ENCODE measurements around the gene TXNDC17. TPM values are rescaled to one million over a fixed set of nuclear protein-coding genes. Genes with fewer than 3 reads are reported as not detected.

TXNDC17 gene
- total and polyA plus RNA-seq, 3 donors from 2014 or later, result 101 to 119 (median 119) TPM

DNA sequence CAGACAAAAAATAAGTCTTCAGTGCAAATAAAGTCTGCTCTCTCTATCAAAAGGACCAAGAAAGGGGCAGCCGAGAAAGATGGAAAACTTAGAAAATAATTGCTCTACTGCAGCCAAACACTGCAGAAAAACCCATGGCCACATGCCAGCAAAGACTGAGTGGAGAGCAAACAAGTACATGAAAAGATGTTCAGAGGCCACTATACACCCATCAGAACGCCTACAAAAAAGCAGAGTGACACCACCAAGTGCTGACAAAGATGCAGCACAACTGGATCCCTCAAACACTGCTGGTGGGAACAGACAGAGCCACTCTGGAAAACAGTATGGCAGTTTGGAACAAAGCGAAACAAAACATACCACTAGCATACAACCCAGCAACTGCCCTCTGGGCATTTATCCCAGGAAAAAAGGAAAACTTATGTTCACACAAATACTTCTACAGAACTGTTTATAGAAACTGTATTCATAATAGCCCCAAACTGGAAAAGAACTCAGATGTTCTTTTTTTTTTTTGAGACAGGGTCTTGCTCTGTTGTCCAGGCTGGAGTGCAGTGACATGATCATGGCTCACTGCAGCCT lies 37.0 kb upstream of the TXNDC17 start:
- no peaks in the 10 kb centered on the region for H3K27me3 ChIP-seq
- no peaks in the 10 kb centered on the region for H3K4me1 ChIP-seq
- 67 to 77% methylated on average over 3 of the region's 3 CpGs for WGBS, 2 donors
- intact Hi-C loops (cut with DNase I; ENCODE audit: low total_unique reads), result no loop called here
- no peak overlapping the region for H3K4me3 ChIP-seq
- H3K27ac ChIP-seq, result no peak overlapping the region
- TF ChIP-seq, protein P1, sequence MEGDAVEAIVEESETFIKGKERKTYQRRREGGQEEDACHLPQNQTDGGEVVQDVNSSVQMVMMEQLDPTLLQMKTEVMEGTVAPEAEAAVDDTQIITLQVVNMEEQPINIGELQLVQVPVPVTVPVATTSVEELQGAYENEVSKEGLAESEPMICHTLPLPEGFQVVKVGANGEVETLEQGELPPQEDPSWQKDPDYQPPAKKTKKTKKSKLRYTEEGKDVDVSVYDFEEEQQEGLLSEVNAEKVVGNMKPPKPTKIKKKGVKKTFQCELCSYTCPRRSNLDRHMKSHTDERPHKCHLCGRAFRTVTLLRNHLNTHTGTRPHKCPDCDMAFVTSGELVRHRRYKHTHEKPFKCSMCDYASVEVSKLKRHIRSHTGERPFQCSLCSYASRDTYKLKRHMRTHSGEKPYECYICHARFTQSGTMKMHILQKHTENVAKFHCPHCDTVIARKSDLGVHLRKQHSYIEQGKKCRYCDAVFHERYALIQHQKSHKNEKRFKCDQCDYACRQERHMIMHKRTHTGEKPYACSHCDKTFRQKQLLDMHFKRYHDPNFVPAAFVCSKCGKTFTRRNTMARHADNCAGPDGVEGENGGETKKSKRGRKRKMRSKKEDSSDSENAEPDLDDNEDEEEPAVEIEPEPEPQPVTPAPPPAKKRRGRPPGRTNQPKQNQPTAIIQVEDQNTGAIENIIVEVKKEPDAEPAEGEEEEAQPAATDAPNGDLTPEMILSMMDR (IDR thresholded peaks at IDR 0.05), result no peak
- TF ChIP-seq POLR2A (IDR thresholded peaks at IDR 0.05), result no peak
- H3K9me3 ChIP-seq, result no peaks in the 10 kb centered on the region
- no peaks in the 10 kb centered on the region for H3K36me3 ChIP-seq (ENCODE audit: low read depth, missing control alignments)
- peak; percentile 64 for DNase-seq

GRCh38 chr17:6605142-6605541 lies 35.7 kb upstream of the TXNDC17 start:
- H3K9me3 ChIP-seq, result no peaks in the 10 kb centered on the region
- no peaks in the 10 kb centered on the region for H3K36me3 ChIP-seq (ENCODE audit: low read depth, missing control alignments)
- no peaks in the 10 kb centered on the region for H3K4me1 ChIP-seq
- no peaks in the 10 kb centered on the region for H3K27me3 ChIP-seq
- no peak overlapping the region for H3K27ac ChIP-seq
- intact Hi-C loops (cut with DNase I; ENCODE audit: low total_unique reads), result no loop called here
- DNase-seq, result no peak
- WGBS, 2 donors, result 86 to 100% methylated on average over 6 of the region's 6 CpGs
- TF ChIP-seq, protein P1 (IDR thresholded peaks at IDR 0.05), result no peak
- TF ChIP-seq POLR2A (IDR thresholded peaks at IDR 0.05), result no peak
- no peak overlapping the region for H3K4me3 ChIP-seq

GRCh38 chr17:6608321-6608720 lies 32.5 kb upstream of the TXNDC17 start:
- no peaks in the 10 kb centered on the region for H3K9me3 ChIP-seq
- H3K27me3 ChIP-seq, result no peaks in the 10 kb centered on the region
- 94 to 98% methylated on average over 3 of the region's 3 CpGs for WGBS, 2 donors
- intact Hi-C loops (cut with DNase I; ENCODE audit: low total_unique reads), result no loop called here
- TF ChIP-seq POLR2A (IDR thresholded peaks at IDR 0.05), result no peak
- TF ChIP-seq, protein P1 (IDR thresholded peaks at IDR 0.05), result no peak
- no peak for DNase-seq
- no peaks in the 10 kb centered on the region for H3K36me3 ChIP-seq (ENCODE audit: low read depth, missing control alignments)
- H3K27ac ChIP-seq, result no peak overlapping the region
- no peak overlapping the region for H3K4me3 ChIP-seq
- peaks cover 6% of the 10 kb centered on the region for H3K4me1 ChIP-seq

DNA sequence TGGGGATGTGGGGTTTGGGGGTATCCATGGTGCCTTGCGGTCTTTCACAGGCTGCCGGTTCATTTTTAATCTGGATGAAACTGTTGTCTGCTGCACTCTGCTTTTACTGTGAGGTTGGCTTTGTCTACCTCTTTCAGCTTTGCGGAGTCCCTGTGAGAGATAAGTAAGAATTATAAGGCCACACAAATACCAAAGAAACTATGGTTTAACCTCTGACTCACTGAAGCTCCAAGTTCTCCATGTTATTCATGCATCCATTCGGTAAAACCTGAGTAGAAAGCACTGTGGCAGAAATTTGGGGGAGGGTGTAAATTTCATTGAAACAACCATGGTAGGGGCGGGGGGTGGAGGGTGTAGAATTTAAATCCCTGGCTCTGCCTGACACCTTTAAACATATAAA lies 30.8 kb upstream of the TXNDC17 start:
- Histone ChIP-seq H3K27me3 (no peaks in the 10 kb centered on the region), H3K4me3 (no peak overlapping the region), H3K36me3 (ENCODE audit: low read depth, missing control alignments) (no peaks in the 10 kb centered on the region), H3K9me3 (no peaks in the 10 kb centered on the region), H3K27ac (no peak overlapping the region), H3K4me1 (peaks cover 6% of the 10 kb centered on the region)
- no peak for DNase-seq
- TF ChIP-seq POLR2A (IDR thresholded peaks at IDR 0.05), result no peak
- TF ChIP-seq, protein P1 (IDR thresholded peaks at IDR 0.05), result no peak
- 96 to 98% methylated on average over 5 of the region's 5 CpGs for WGBS, 2 donors
- intact Hi-C loops (cut with DNase I; ENCODE audit: low total_unique reads), result no loop called here

- no peak overlapping the region for H3K4me3 ChIP-seq
- H3K27ac ChIP-seq, result no peak overlapping the region
- peaks cover 6% of the 10 kb centered on the region for H3K4me1 ChIP-seq
- no peaks in the 10 kb centered on the region for H3K36me3 ChIP-seq (ENCODE audit: low read depth, missing control alignments)
- H3K9me3 ChIP-seq, result no peaks in the 10 kb centered on the region
- H3K27me3 ChIP-seq, result no peaks in the 10 kb centered on the region
- TF ChIP-seq, protein P1 (IDR thresholded peaks at IDR 0.05), result no peak
- no peak for TF ChIP-seq POLR2A (IDR thresholded peaks at IDR 0.05)
- intact Hi-C loops (cut with DNase I; ENCODE audit: low total_unique reads), result no loop called here
- no peak for DNase-seq
- WGBS, 2 donors, result 91 to 95% methylated on average over 4 of the region's 4 CpGs
These were observed 29.6 kb upstream of the TXNDC17 start for GRCh38 chr17:6611231-6611630.

All from testis (tissue), 3 donors.